Neural cell (in vitro differentiated cells): ENCODE data around the gene OR56A3.
"Not testable (repeated sequence)": the region's sequence is repeated elsewhere in the genome, so short reads cannot be mapped to it uniquely, and the experiment has no call there.

ENCODE experiments used
- EZH2 ChIP-seq: fragments of 200-600, 300-800 bp; shearing (Covaris generic), sonication (generic); IDR thresholded peaks from 2 replicates; pipeline ENCODE4 v1.6.1; 2014; ENCODE audit warnings: antibody characterized with exemption, low read length, borderline replicate concordance, mild to moderate bottlenecking; ENCODE audit not compliant: insufficient read depth, poor library complexity, severe bottlenecking
- SMC3 ChIP-seq: fragments of 450-650 bp; conservative IDR thresholded peaks from 2 replicates; pipeline ENCODE4 v1.6.1; 2014; ENCODE audit warnings: antibody characterized with exemption, mild to moderate bottlenecking, moderate library complexity; ENCODE audit not compliant: poor library complexity
- TF ChIP-seq, protein P1 (sequence below): fragments of 450-650 bp; IDR thresholded peaks from 2 replicates; pipeline ENCODE4 v1.5.1; 2014; ENCODE audit warnings: antibody characterized with exemption, mild to moderate bottlenecking, moderate library complexity; ENCODE audit not compliant: poor library complexity, severe bottlenecking

DNA sequence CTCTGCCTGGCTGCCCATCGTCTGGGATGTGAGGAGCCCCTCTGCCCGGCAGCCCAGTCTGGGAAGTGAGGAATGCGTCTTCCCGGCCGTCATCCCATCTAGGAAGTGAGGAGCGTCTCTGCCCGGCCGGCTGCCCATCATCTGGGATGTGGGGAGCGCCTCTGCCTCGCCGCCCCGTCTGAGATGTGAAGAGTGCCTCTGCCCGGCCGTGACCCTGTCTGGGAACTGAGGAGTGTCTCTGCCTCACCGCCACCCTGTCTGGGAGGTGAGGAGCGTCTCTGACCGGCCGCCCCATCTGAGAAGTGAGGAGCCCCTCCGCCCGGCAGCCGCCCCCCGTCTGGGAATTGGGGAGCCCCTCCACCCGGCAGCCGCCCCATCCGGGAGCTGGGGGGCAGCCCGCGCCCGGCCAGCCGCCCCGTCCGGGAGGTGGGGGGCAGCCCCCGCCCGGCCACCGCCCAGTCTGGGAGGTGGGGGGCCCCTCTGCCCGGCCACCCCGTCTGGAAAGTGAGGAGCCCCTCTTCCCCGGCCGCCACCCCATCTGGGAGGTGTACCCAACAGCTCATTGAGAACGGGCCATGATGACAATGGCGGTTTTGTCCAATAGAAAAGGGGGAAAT lies 18.8 kb downstream of the OR56A3 start:
- TF ChIP-seq, protein P1, sequence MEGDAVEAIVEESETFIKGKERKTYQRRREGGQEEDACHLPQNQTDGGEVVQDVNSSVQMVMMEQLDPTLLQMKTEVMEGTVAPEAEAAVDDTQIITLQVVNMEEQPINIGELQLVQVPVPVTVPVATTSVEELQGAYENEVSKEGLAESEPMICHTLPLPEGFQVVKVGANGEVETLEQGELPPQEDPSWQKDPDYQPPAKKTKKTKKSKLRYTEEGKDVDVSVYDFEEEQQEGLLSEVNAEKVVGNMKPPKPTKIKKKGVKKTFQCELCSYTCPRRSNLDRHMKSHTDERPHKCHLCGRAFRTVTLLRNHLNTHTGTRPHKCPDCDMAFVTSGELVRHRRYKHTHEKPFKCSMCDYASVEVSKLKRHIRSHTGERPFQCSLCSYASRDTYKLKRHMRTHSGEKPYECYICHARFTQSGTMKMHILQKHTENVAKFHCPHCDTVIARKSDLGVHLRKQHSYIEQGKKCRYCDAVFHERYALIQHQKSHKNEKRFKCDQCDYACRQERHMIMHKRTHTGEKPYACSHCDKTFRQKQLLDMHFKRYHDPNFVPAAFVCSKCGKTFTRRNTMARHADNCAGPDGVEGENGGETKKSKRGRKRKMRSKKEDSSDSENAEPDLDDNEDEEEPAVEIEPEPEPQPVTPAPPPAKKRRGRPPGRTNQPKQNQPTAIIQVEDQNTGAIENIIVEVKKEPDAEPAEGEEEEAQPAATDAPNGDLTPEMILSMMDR: not testable (repeated sequence)
- not testable (repeated sequence) for TF ChIP-seq SMC3, EZH2
